ENCODE data around the gene TTC32. TPM values are rescaled to one million over a fixed set of nuclear protein-coding genes. Genes with fewer than 3 reads are reported as not detected.

TTC32 gene
- total and polyA plus RNA-seq, 2 of the 4 experiments (the other 2 are of a cell fraction): 1.1 to 3.9 TPM

DNA sequence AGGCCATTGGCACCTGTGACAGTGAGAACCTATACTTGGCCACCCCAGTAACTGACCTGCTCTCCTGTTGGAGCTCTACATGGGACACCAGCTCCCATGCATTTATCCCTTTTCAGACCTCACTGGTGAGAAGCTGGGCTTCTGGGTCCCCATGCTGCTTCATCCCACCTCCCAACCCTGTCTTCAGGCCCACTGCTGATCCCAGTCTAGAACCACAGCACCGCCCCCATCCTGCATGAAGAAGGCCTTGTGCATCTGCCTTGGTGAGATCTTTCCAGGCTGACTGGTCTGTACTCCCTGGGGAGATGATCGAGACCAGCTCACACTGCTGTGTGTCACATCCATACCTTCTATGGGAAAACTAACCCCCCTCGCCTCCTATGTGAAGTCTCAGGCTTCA, 22.7 kb downstream of the TTC32 start:
- Histone ChIP-seq H3K27me3 (ENCODE audit: control insufficient read depth, insufficient read depth, low read length) (peaks cover 18% of the 10 kb centered on the region), H3K4me1 (ENCODE audit: control insufficient read depth, insufficient read depth, low read length) (peaks cover 3% of the 10 kb centered on the region; the same call in 1 of the 2 replicates), H4K20me1 (ENCODE audit: insufficient read depth, low read length) (peaks cover 3% of the 10 kb centered on the region), H2AFZ (replicated peaks; ENCODE audit: low read length, poor library complexity) (no peak overlapping the region), H3K4ac (ENCODE audit: low read depth, low read length) (no peak overlapping the region), H3K56ac (ENCODE audit: extremely low read depth, insufficient read depth, low read length) (no peak overlapping the region), H3K79me1 (ENCODE audit: low read depth in 1 of 2, low read length in 2 of 2) (no peaks in the 10 kb centered on the region), H2BK20ac (ENCODE audit: low read depth, low read length) (no peak overlapping the region), H3K4me3 (ENCODE audit: insufficient read depth, low read depth, low read length) (no peak overlapping the region), H2BK120ac (ENCODE audit: low read depth, low read length) (no peak overlapping the region), H2BK15ac (ENCODE audit: low read depth, low read length) (no peak overlapping the region), H3K36me3 (ENCODE audit: control insufficient read depth, insufficient read depth, low read length) (no peaks in the 10 kb centered on the region), H2AK9ac (replicated peaks; ENCODE audit: low read depth, low read length, poor library complexity) (no peak overlapping the region), H3K9me1 (ENCODE audit: insufficient read depth, low read length) (peaks cover 7% of the 10 kb centered on the region; the same call in 1 of the 2 replicates), H3K18ac (ENCODE audit: low read depth, low read length) (no peak overlapping the region), H4K5ac (ENCODE audit: low read depth, low read length) (no peak overlapping the region), H3K9ac (ENCODE audit: low read depth, low read length) (no peak overlapping the region), H4K91ac (ENCODE audit: insufficient read depth, low read depth, low read length) (no peak overlapping the region), H3K4me2 (ENCODE audit: low read depth, low read length) (no peak overlapping the region), H4K8ac (ENCODE audit: low read depth in 2 of 2, low read length in 2 of 2) (no peak overlapping the region), H2AK5ac (ENCODE audit: low read depth, low read length) (no peak overlapping the region), H3K14ac (replicated peaks; ENCODE audit: low read depth, low read length) (no peak overlapping the region), H2BK5ac (ENCODE audit: low read depth, low read length, poor library complexity, severe bottlenecking) (no peak overlapping the region), H3K27ac (ENCODE audit: insufficient read depth, low read length) (no peak overlapping the region), H3K9me3 (ENCODE audit: control insufficient read depth, insufficient read depth, low read length) (no peaks in the 10 kb centered on the region), H3K23ac (ENCODE audit: low read depth, low read length) (no peak overlapping the region)
- ATAC-seq (ENCODE audit: low read depth) (no peak), DNase-seq (no peak)
- TF ChIP-seq MAZ (IDR thresholded peaks at IDR 0.05; ENCODE audit: borderline replicate concordance, low read depth, low read length): no peak
- TF ChIP-seq, protein P1, sequence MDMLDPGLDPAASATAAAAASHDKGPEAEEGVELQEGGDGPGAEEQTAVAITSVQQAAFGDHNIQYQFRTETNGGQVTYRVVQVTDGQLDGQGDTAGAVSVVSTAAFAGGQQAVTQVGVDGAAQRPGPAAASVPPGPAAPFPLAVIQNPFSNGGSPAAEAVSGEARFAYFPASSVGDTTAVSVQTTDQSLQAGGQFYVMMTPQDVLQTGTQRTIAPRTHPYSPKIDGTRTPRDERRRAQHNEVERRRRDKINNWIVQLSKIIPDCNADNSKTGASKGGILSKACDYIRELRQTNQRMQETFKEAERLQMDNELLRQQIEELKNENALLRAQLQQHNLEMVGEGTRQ (IDR thresholded peaks at IDR 0.05; ENCODE audit: low read depth, low read length): no peak
- TF ChIP-seq CEBPB (IDR thresholded peaks at IDR 0.05; ENCODE audit: low read depth, low read length): no peak
- TF ChIP-seq MXI1 (IDR thresholded peaks at IDR 0.05; ENCODE audit: borderline replicate concordance, low read depth, low read length): no peak
- TF ChIP-seq FOS (IDR thresholded peaks at IDR 0.05; ENCODE audit: low read depth, low read length): no peak
- TF ChIP-seq BHLHE40 (IDR thresholded peaks at IDR 0.05; ENCODE audit: low read depth, low read length): no peak
- TF ChIP-seq, protein P2, sequence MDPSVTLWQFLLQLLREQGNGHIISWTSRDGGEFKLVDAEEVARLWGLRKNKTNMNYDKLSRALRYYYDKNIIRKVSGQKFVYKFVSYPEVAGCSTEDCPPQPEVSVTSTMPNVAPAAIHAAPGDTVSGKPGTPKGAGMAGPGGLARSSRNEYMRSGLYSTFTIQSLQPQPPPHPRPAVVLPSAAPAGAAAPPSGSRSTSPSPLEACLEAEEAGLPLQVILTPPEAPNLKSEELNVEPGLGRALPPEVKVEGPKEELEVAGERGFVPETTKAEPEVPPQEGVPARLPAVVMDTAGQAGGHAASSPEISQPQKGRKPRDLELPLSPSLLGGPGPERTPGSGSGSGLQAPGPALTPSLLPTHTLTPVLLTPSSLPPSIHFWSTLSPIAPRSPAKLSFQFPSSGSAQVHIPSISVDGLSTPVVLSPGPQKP (IDR thresholded peaks at IDR 0.05; ENCODE audit: borderline replicate concordance, low read depth, low read length): no peak
- TF ChIP-seq POLR2A (IDR thresholded peaks at IDR 0.05; ENCODE audit: low read depth, low read length): no peak
- TF ChIP-seq, protein P3, sequence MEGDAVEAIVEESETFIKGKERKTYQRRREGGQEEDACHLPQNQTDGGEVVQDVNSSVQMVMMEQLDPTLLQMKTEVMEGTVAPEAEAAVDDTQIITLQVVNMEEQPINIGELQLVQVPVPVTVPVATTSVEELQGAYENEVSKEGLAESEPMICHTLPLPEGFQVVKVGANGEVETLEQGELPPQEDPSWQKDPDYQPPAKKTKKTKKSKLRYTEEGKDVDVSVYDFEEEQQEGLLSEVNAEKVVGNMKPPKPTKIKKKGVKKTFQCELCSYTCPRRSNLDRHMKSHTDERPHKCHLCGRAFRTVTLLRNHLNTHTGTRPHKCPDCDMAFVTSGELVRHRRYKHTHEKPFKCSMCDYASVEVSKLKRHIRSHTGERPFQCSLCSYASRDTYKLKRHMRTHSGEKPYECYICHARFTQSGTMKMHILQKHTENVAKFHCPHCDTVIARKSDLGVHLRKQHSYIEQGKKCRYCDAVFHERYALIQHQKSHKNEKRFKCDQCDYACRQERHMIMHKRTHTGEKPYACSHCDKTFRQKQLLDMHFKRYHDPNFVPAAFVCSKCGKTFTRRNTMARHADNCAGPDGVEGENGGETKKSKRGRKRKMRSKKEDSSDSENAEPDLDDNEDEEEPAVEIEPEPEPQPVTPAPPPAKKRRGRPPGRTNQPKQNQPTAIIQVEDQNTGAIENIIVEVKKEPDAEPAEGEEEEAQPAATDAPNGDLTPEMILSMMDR (conservative IDR thresholded peaks at IDR 0.05; ENCODE audit: low read depth, low read length): no peak
- no peak for TF ChIP-seq RCOR1 (IDR thresholded peaks at IDR 0.05; ENCODE audit: insufficient replicate concordance, low read length)
- no peak for TF ChIP-seq RAD21 (IDR thresholded peaks at IDR 0.05; ENCODE audit: low read length)
- no peak for TF ChIP-seq CHD1 (IDR thresholded peaks at IDR 0.05; ENCODE audit: low read depth, low read length)
- no peak for TF ChIP-seq SMC3 (IDR thresholded peaks at IDR 0.05; ENCODE audit: low read depth, low read length)
- TF ChIP-seq RFX5 (IDR thresholded peaks at IDR 0.05; ENCODE audit: low read depth, low read length): no peak
- TF ChIP-seq MAFK (IDR thresholded peaks at IDR 0.05; ENCODE audit: low read depth, low read length): no peak
- TF ChIP-seq NFE2L2 (IDR thresholded peaks at IDR 0.05; ENCODE audit: low read depth, low read length): no peak
- intact Hi-C loops (cut with micrococcal nuclease): no loop called here
- ChIA-PET CTCF (no interaction called here), POLR2A (ENCODE audit: unreplicated experiment) (no interaction called here)
- dilution Hi-C loops (cut with HindIII; ENCODE audit: low sequenced_read_pairs, unreplicated experiment): no loop called here
- in situ Hi-C loops (cut with MboI; ENCODE audit: low sequenced_read_pairs): no loop called here
- 81% methylated on average over 3 of the region's 3 CpGs; no CpG with 5 or more reads in 1 of the 2 experiments for WGBS, 2 experiments (ENCODE audit: extremely low coverage in 2 of 2, insufficient read length in 1 of 2)
- BruUV-seq (replicated peaks): no TSS peak

All from IMR-90 (cell line).